HL-60 (cell line): ENCODE data around the gene MRE11.
"Not testable (repeated sequence)": the region's sequence is repeated elsewhere in the genome, so short reads cannot be mapped to it uniquely, and the experiment has no call there.

Experiments used
- DNase-seq, 2 experiments: peaks; one replicate each; pipeline ENCODE4 v3.0.0-alpha.2; 2010 to 2020; ENCODE audit warnings: low read depth in 1 of 2, low spot score in 1 of 2
- H3K27ac ChIP-seq: fragments of 250-450 bp; sonication (Bioruptor Pico); replicated peaks from 2 replicates; pipeline ENCODE4 v1.5.1; 2020; ENCODE audit warnings: mild to moderate bottlenecking, moderate library complexity
- H3K27me3 ChIP-seq: fragments of 250-450 bp; sonication (Bioruptor Pico); 2 replicates; pipeline ENCODE4 v1.5.1; 2021; ENCODE audit warnings: mild to moderate bottlenecking, moderate library complexity; ENCODE audit not compliant: insufficient read depth, poor library complexity, severe bottlenecking
- H3K4me3 ChIP-seq: replicated peaks from 2 replicates; pipeline ENCODE4 v1.5.1; 2011; ENCODE audit warnings: mild to moderate bottlenecking, control low read depth, low read length; ENCODE audit not compliant: insufficient read depth
- GABPA ChIP-seq: IDR thresholded peaks from 2 replicates; pipeline ENCODE4 v1.6.1; 2012; ENCODE audit warnings: low read depth
- POLR2AphosphoS5 ChIP-seq: IDR thresholded peaks from 2 replicates; pipeline ENCODE4 v1.6.1; 2012; ENCODE audit warnings: low read depth
- SPI1 ChIP-seq: IDR thresholded peaks from 2 replicates; pipeline ENCODE4 v1.6.1; 2012; ENCODE audit warnings: low read depth, mild to moderate bottlenecking, borderline replicate concordance
- microRNA-seq: library from miRNA; unstranded; fragments of <30 nt; microRNA quantifications from one replicate; pipeline ENCODE4, GENCODE V29; 2018
- TF ChIP-seq, protein P1 (sequence below): IDR thresholded peaks from one replicate; pipeline ENCODE4 v1.5.1; 2011; ENCODE audit warnings: low read length, control low read depth, inconsistent platforms; ENCODE audit not compliant: insufficient read depth
- TF ChIP-seq, protein P2 (sequence below): IDR thresholded peaks from 2 replicates; pipeline ENCODE4 v1.6.1; 2012; ENCODE audit warnings: low read depth; ENCODE audit not compliant: insufficient replicate concordance

MRE11 gene

DNA sequence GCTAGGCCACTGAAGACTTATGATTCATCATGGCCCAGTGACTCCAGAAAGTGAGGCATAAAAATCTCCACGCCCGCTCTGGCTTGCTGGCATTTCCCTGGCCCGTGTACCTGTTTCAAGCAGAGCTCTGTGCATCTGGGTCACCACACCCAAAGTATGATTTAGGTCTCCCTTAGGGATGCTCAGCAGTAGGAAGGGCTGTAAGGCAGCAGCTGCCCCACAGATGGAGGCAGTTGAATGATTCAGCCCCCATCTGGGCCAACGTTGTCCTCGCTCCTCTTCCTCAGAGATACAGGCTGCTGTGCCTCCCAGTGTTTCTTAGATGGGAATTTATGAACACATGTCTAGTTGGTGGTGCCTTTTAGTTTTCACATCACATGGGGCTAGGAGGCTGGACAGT lies 114.0 kb downstream of the MRE11 start:
- no peak overlapping the region for H3K27ac ChIP-seq
- no peaks in the 10 kb centered on the region for H3K27me3 ChIP-seq
- TF ChIP-seq, protein P1, sequence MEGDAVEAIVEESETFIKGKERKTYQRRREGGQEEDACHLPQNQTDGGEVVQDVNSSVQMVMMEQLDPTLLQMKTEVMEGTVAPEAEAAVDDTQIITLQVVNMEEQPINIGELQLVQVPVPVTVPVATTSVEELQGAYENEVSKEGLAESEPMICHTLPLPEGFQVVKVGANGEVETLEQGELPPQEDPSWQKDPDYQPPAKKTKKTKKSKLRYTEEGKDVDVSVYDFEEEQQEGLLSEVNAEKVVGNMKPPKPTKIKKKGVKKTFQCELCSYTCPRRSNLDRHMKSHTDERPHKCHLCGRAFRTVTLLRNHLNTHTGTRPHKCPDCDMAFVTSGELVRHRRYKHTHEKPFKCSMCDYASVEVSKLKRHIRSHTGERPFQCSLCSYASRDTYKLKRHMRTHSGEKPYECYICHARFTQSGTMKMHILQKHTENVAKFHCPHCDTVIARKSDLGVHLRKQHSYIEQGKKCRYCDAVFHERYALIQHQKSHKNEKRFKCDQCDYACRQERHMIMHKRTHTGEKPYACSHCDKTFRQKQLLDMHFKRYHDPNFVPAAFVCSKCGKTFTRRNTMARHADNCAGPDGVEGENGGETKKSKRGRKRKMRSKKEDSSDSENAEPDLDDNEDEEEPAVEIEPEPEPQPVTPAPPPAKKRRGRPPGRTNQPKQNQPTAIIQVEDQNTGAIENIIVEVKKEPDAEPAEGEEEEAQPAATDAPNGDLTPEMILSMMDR: no peak
- TF ChIP-seq GABPA (no peak), POLR2AphosphoS5 (no peak), SPI1 (no peak)
- TF ChIP-seq, protein P2, sequence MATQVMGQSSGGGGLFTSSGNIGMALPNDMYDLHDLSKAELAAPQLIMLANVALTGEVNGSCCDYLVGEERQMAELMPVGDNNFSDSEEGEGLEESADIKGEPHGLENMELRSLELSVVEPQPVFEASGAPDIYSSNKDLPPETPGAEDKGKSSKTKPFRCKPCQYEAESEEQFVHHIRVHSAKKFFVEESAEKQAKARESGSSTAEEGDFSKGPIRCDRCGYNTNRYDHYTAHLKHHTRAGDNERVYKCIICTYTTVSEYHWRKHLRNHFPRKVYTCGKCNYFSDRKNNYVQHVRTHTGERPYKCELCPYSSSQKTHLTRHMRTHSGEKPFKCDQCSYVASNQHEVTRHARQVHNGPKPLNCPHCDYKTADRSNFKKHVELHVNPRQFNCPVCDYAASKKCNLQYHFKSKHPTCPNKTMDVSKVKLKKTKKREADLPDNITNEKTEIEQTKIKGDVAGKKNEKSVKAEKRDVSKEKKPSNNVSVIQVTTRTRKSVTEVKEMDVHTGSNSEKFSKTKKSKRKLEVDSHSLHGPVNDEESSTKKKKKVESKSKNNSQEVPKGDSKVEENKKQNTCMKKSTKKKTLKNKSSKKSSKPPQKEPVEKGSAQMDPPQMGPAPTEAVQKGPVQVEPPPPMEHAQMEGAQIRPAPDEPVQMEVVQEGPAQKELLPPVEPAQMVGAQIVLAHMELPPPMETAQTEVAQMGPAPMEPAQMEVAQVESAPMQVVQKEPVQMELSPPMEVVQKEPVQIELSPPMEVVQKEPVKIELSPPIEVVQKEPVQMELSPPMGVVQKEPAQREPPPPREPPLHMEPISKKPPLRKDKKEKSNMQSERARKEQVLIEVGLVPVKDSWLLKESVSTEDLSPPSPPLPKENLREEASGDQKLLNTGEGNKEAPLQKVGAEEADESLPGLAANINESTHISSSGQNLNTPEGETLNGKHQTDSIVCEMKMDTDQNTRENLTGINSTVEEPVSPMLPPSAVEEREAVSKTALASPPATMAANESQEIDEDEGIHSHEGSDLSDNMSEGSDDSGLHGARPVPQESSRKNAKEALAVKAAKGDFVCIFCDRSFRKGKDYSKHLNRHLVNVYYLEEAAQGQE: no peak
- no peak for DNase-seq
- no peak overlapping the region for H3K4me3 ChIP-seq

DNA sequence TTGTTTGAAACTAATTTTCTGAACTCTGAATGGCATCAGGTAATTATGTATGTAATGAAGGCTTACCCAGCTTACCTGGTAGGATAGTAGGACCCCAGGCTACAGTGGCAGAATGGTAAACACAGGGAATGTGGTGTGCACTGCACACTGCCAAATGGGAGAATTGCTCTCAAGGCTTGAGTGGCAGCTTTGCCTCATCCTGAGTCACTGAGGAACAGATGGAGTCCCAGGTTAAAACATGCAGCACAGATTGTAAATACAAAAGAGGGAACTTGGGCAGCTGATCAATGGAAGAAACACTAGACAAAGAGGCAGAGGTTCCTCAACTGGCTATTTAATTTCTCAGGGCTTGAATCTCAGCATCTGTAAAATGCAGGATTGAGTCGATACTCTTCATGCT lies 116.8 kb downstream of the MRE11 start:
- H3K27ac ChIP-seq: no peak overlapping the region
- no peak for DNase-seq
- TF ChIP-seq GABPA (no peak), POLR2AphosphoS5 (no peak)
- TF ChIP-seq, protein P1: no peak
- no peak overlapping the region for H3K4me3 ChIP-seq
- H3K27me3 ChIP-seq: no peaks in the 10 kb centered on the region

DNA sequence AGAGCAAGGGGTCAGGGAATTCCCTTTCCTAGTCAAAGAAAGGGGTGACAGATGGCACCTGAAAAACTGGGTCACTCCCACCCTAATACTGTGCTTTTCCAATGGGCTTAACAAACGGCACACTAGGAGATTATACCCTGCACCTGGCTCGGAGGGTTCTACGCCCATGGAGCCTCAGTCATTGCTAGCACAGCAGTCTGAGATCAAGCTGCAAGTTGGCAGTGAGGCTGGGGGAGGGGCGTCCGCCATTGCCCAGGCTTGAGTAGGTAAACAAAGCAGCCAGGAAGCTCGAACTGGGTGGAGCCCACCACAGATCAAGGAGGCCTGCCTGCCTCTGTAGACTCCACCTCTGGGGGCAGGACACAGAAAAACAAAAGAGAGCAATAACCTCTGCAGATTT lies 123.1 kb downstream of the MRE11 start:
- H3K27ac ChIP-seq, H3K27me3 ChIP-seq, H3K4me3 ChIP-seq, DNase-seq: not testable (repeated sequence)

Small RNA genes lying within 50 kb of the gene (microRNA-seq; reads per million reads assigned to microRNA genes)
- gene MIR548L: 9.9 reads per million, percentile 31 among the genes with 10 or more reads in this experiment
